ENCODE results near the gene PCAT7.
"Not testable (repeated sequence)": the region's sequence is repeated elsewhere in the genome, so short reads cannot be mapped to it uniquely, and the experiment has no call there.

The PCAT7 gene
- total RNA-seq, result 0 reads per million in 2 donors

- DNase-seq, result no peak
Observed at GRCh38 chr9:94554439-94555331, at the start of gene PCAT7. TSS of gene PCAT7 (plus strand) at chr9:94555083.

DNA sequence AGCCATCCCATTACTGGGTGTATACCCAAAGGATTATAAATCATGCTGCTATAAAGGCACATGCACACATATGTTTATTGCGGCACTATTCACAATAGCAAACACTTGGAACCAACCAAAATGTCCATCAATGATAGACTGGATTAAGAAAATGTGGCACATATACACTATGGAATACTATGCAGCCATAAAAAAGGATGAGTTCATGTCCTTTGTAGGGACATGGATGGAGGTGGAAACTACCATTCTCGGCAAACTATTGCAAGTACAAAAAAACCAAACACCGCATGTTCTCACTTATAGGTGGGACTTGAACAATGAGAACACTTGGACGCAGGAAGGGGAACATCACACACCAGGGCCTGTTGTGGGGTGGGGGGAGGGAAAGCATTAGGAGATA is 48.5 kb upstream of the PCAT7 start:
- not testable (repeated sequence) for DNase-seq

GRCh38 chr9:94507531-94508258 is 47.2 kb upstream of the PCAT7 start:
- DNase-seq, result no peak

DNA sequence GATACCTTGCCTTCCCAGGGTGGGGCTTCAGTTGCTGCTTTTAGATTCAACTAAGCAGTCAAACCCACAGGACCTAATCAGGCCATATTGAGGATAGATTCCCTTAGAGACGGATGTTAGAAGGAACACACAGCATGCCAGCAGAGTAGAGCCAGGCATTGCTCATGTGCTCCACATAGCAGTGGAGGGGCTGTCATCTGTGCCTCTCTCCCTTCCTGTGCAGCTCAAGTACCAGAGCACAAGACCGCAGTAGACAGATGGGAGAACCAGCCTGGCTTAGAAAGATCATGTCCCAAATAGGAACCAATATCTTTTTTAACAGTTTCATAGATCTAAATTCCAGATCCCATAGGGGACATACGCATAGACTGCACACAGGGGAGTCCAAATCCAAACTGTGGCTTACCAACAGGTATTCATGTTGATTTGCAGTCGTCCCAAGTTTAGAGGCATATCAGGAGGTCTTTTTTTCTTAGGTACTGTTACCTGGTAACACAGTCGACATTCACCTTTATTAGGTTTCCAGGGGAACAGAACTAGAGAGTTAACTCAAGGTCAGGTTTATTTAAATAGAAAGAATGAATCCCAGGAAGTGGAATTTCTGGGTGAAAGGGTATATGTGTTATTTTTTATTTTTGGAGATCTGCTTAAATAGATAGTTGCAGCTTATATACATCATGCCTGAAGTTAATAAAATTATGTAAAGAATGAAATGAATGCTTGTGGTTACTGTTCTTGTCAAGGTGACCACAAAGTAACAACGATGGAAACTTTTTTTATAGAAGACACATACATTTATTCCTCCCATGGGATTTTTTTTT is 43.5 kb upstream of the PCAT7 start:
- no peak for DNase-seq

DNA sequence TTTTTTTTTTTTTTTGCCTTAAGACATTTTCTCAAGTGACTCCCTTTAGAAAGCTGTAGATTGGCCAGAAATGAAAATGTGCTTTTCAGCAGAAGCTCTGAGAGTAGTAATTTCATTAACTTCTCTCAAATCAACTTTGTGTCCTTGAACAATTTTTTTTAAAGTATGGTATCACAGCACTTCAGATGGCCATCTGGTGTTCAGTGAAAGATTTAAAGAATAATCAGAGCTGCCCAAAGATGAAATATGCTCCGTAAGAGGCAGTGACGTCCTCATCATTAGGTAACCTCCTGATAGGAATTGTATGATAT is 43.0 kb upstream of the PCAT7 start:
- no peak for DNase-seq

DNA sequence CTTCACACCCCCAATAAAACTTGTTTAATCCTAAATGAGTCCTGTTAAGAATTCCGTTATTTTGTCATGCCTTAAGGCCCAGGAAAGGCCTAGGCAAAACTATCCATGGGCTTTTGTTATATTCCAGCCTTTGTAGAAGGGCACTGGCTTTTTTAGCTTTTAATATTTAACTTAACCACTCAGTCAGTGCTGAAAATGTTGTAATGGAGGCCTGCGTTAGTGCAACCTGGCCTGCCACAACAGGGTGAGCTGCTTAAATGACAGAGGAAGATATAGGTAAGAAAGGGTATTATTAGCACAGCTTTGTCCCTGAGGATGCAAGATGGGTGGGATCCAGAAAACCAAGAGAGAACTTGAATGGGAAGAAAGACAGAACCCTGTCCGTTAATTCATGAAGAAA is 40.2 kb upstream of the PCAT7 start:
- no peak for DNase-seq

GRCh38 chr9:94517254-94517653 is 37.6 kb upstream of the PCAT7 start:
- no peak for DNase-seq

DNA sequence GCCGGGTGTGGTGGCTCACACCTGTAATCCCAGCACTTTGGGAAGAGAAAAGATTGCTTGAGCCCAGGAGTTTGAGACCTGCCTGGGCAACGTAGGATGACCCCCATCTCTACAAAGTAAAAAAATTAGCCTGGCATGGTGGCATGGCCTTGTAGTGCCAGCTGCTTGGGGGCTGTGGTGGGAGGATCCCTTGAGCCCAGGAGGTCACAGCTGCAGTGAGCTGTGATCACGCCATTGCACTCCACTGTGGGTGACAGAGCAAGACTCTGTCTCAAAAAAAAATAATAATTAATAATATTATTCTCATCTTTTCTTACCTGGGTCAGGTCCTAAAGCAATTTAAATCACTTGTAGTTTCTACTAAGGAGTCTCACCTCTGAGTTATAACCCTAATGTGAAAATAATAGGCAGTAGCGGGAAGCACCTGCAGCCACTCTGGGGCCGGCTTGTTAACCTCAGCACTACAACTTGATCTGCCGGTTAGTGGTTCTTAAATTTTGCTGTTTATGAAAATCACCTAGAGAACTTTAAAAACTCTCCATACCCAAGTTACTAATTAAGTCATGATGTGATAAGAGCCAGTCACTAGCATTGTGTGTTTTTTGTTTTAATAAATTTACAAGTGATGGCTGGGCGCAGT is 29.4 kb upstream of the PCAT7 start:
- no peak for DNase-seq

DNA sequence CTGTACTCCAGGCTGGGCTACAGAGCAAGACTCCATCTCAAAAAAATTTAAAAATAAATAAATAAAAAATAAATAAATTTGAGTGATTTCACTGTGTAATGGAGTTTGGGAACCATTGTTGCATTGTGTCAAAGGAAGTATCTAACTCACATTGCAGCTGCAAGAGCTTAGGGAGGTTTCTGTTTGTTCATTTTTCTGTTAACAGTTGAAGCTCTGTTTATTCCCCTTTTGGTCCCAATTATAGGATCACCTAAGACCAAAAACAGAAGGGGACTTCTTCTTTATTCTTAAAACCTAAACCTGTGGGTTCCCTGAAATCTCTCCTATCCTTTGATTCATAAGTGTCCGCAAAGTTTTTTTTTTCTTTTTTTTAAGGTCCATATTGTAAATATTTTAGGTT is 28.6 kb upstream of the PCAT7 start:
- DNase-seq, result no peak

GRCh38 chr9:94526951-94527350 is 27.9 kb upstream of the PCAT7 start:
- DNase-seq, result no peak

DNA sequence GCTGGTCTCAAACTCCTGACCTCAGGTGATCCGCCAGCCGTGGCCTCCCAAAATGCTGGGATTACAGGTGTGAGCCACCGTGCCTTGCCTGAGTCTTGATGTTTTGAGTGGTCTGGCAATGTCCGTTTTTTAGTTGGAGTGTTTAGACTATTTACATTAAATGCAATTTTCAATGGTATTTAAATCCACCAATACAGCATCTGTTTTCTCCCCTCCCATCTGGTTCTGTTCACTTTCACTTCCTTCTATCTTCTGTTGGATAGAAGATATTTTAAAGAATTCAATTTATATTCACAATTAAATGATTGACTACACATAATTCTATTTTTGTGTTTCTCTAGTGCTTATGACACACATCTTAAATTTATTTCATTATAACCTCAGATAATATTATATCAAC is 26.0 kb upstream of the PCAT7 start:
- DNase-seq, result no peak

DNA sequence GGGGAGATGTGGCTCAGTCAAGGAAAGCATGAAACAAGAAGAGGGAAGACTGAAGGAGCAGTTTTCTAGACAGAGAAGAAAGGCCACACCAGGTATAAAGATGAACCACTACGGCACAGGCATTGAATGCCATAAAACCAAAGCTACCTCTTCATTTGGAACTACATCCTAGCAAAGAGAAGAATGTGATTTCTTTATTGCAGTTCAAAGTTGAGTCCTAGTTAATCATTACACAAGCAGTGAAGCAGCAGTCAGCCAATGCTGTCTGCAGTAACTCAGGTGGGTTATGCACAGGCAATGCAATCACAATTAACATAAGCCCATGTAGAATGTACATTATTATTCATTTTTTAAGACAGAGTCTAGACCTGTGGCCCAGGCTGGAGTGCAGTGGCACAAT is 21.7 kb upstream of the PCAT7 start:
- no peak for DNase-seq

DNA sequence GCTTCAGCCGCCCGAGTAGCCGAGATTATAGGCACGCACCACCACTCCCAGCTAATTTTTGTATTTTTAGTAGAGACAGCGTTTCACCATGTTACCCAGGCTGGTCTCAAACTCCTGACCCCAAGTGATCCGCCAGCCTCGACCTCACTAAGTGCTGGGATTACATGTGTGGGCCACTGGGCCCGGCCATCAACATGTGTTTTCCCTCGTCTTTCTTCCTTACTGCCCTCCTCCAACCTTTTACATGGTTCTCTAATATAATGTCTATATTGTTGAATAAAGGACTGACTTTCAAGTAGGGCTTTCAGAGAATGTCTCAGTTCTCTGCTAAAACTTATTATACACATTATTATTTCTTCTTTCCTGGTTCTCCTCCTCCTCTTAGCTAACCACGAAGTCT is 21.3 kb upstream of the PCAT7 start:
- DNase-seq, result no peak

- no peak for DNase-seq
Observed at GRCh38 chr9:94534901-94535300, 20.0 kb upstream of the PCAT7 start.

DNA sequence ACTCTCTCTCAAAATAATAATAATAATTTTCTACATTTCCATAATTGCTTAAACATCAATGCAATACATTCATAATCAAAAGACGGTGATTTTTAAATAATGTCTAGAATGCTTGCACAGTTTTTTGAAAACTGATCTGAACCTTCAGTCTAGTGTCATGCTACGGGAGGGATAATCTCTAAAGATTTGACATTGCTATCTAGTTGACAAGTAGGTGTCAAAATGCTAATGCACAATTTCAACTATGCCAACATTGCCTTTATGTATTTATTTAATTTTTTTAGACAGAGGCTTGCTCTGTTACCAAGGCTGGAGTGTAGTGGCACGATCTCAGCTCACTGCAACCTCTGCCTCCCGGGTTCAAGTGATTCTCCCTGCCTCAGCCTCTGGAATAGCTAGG is 16.0 kb upstream of the PCAT7 start:
- DNase-seq, result no peak

GRCh38 chr9:94544335-94544734 is 10.5 kb upstream of the PCAT7 start:
- DNase-seq, result not testable (repeated sequence)

GRCh38 chr9:94545940-94546339 is 8.9 kb upstream of the PCAT7 start:
- DNase-seq, result no peak

DNA sequence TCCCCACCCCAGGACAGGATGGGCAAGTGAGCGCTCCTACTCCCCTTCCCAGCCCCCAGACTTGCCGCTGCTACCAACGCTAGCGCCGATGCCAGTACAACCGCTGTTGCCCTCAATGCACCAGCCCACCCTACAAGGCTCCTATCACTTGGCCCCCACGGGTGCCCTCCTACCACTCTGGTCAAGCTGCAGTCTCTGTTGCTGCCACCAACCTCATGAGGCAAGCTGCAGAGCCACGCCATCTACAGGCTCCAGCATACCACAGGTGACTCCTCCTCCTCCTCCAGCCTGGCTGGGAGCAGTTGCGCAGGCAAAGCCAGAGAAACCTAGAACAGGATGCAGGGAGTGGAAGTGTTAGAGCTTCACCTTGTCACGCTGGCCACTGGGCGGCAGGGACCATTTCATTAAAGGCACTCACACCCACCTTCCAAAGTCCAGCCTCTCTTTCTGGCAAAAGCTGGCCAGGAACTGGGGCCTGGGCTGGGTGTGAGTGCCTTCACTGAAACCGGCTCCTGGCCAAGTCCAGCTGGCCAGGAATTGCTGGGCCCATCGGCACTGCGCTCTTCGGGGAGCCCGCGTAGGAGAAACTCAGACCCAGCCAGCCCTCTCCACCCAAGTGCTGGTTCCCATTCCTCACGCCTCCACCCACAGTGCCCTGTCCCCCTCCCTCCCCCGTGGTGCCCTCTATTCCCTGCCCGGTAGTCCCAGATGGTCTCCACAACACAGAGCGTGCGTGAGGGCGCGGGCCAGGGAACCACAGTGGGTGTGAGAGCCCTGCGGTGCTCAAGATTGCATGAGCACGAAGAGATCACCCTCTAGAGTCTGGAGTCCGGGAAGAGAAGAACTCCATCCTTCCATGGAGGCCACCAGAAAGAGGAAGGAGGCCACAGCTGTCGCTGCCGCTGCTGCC is 1.6 kb upstream of the PCAT7 start:
- no peak for DNase-seq

GRCh38 chr9:94554078-94554438 is 825 bp upstream of the PCAT7 start:
- no peak for DNase-seq

- DNase-seq, result no peak
Observed at GRCh38 chr9:94557376-94557775, 2.5 kb downstream of the PCAT7 start.

DNA sequence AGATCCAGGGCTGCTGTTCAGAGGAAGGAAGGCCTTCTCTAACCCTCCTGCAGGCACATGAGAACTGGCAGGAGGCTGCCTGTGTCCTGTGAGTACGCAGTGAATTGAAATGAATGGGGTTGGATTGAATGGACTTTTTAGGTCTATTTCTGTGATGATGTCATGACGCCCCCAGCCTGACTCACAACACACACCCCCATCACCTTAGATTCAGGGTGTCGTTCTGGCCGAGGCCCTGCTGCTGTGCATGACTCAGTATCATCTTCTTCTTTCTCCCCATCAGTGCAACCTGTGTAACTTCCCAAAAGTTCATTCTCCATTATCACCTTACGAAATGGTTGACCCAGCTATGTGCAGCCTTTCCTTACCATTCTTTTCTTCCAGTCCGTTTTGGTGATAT is 5.4 kb downstream of the PCAT7 start:
- DNase-seq, result no peak

GRCh38 chr9:94563548-94563947 is 8.7 kb downstream of the PCAT7 start:
- no peak for DNase-seq
